Hematopoietic multipotent progenitor cell treated with erythropoietin and hydrocortisone succinate and interleukin-3 and kit ligand, for 4 days (in vitro differentiated cells): ENCODE measurements around the gene NPAS3.

ENCODE experiments used
- DNase-seq: peaks from one replicate; pipeline ENCODE4 v3.0.0-alpha.2; 2015

NPAS3 gene

DNA sequence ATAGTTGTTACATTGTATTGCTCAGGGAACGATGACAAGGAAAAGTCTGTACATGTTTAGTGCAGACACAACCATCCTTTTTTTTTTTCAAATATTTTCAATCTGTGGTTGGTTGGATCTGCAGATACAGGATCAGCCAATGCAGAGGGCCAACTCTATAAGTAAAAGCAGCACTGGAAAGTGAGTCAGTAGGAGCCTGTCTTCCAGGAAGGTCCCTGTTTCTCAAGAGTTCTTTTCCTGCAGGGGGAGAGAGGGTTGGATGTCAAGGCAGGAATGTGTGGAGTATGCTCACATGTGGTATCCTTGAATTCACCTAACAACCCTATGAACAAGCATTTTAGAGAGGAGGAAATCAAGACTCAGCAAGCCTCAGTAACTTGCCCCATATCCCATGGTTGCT is 409.1 kb downstream of the NPAS3 start:
- no peak for DNase-seq

DNA sequence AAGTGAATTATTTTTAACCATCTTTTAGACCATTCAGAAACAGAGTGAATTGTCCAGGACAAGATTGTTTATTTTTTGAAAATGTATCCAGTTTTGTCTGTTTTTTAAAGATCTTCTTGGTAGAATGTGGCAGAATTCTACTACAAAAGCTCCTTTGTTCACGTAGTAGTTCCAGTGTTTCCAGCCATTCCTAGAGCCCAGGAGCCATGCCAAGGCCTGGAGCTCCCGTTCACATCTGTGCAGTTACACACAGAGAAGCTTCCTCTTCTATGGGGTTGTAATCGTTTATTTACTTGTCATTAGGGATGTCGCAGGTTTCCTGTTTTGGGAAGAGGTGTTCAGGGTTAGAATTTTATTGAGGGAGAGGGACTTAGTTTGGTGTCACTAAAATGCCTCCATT is 409.8 kb downstream of the NPAS3 start:
- no peak for DNase-seq

- DNase-seq: no peak
These were observed 411.2 kb downstream of the NPAS3 start for GRCh38 chr14:33349871-33350270.

- DNase-seq: no peak
These were observed 411.8 kb downstream of the NPAS3 start for GRCh38 chr14:33350366-33350990.

DNA sequence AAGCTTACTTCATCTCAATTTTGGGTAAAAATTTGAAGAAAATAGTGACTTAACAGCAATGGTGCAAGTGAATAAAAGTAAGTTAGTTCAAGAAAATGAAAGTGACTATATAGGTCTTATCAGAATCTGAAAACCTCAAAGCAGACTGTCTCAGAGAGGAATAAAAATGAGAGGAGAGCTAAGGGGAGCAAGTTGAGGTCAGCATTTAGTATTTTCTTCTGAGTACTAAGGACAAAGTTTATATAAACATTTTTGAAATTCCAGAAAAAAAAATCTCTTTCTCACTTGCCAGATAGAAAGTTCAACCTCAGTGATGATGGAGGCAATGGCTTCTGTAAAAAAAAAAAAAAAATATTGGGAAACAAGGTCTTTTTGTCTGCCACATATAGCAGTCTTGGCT is 414.1 kb downstream of the NPAS3 start:
- DNase-seq: peak; percentile 13

- no peak for DNase-seq
These were observed 417.5 kb downstream of the NPAS3 start for GRCh38 chr14:33356181-33356580.

GRCh38 chr14:33357225-33358010 is 418.7 kb downstream of the NPAS3 start:
- DNase-seq: peak; percentile 62

DNA sequence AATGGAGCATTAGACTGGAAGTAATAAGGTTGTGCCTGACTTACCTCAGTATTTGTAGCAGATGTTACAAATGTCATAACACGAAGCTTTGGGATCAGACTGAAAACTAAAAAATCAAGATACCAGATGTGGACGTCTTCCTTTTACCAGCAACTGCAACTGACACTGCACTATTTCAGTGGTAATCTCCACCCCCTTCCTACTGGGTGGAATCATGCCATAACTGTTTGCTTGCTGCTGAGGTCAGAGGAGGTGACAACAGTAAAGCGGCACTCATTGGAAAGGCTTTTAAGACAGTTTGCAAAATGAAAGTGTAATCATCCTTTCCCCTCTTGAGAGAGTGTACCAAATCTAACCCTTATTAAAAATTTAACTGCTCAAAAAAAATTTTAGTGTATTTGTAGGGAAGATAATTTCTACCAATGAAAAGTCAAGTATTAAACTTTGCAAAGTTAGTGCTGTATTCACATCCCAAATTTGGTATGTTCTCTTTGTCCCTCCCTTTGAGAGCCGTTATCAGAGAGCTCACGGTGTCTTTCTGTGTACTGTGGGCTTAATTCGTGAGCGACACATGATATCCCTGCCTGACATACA is 420.7 kb downstream of the NPAS3 start:
- DNase-seq: peak; percentile 68

GRCh38 chr14:33362934-33363333 is 424.3 kb downstream of the NPAS3 start:
- no peak for DNase-seq

DNA sequence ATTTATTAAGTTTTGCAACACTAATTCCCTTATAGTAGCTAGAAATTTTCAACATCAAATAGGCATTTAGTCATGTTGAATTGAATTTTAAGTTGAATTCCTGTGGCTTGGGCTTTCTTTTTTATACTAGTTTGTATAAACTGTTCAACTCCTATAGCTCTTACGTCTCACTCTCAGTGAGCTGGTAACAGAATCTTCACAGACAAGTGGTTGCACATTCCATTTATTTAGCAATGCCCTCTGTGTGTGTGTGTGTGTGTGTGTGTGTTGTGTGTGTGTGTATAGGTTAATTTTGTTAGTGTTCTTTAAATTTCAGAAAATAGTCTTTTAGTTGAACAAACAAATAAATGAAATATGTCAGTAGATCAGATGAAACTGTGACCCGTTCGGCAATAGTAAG is 425.0 kb downstream of the NPAS3 start:
- no peak for DNase-seq

GRCh38 chr14:33364466-33364865 is 425.8 kb downstream of the NPAS3 start:
- DNase-seq: no peak

GRCh38 chr14:33369041-33369440 is 430.4 kb downstream of the NPAS3 start:
- no peak for DNase-seq

GRCh38 chr14:33369972-33370371 is 431.3 kb downstream of the NPAS3 start:
- peak; percentile 79 for DNase-seq

- peak; percentile 66 for DNase-seq
These were observed 431.7 kb downstream of the NPAS3 start for GRCh38 chr14:33370426-33370825.

- DNase-seq: no peak
These were observed 436.5 kb downstream of the NPAS3 start for GRCh38 chr14:33375196-33375595.

DNA sequence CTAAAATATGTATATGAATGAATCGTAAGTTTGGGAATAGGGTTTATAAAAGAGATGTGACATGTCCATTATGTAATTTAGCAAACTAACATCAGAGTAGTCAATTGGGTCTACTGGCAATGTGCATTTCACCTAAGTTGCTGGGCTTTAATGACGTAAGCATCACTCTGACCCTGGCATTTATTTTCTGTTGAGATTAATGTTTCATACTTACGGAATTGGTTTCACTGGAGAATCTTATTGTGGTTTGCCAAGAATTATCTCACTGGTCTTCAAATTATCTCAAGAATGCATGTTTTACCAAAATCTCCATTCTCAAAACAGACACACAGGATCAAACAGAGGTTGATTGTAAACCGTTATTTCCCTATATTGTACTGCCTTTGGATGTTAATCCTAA is 437.1 kb downstream of the NPAS3 start:
- DNase-seq: peak; percentile 5

GRCh38 chr14:33376510-33376909 is 437.8 kb downstream of the NPAS3 start:
- no peak for DNase-seq

DNA sequence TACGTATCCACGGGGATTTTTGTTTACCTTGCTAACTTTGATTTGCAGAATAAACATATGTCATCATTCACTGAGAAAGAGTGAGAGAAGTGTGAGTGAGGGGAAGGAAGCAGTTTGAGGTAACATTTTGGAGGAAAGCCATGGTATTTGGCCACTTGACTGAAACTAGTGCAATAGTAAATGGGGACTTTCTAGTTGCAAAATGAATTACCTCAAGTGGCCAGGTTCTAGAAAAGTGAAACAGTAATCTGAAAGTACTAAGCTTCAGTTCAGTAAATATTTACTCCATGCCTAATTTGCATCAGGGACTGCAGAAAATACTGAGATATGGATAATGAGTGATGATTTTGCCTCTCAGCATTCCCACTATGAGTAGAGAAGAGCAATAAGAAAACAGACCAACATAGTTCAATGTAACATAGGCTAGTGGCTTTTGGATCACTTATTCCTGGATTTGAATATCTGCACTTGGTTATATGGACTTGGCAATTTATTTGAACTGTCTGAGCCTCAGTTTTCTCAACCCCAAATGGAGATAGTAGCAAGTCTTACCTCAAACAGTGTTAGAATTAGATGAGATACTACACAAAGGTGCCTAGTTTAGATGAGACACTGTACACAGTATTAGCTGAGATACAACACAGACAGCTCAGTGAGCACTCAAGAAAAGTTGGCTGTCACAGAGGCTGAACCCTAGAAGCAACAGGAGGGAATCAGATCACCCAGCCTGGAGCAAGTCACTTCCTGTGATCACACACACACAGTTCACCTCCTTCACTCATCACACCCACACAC is 439.1 kb downstream of the NPAS3 start:
- no peak for DNase-seq

GRCh38 chr14:33381717-33382116 is 443.0 kb downstream of the NPAS3 start:
- no peak for DNase-seq

GRCh38 chr14:33386140-33386539 is 447.5 kb downstream of the NPAS3 start:
- DNase-seq: no peak

- DNase-seq: peak; percentile 29
These were observed 448.1 kb downstream of the NPAS3 start for GRCh38 chr14:33386781-33387180.

DNA sequence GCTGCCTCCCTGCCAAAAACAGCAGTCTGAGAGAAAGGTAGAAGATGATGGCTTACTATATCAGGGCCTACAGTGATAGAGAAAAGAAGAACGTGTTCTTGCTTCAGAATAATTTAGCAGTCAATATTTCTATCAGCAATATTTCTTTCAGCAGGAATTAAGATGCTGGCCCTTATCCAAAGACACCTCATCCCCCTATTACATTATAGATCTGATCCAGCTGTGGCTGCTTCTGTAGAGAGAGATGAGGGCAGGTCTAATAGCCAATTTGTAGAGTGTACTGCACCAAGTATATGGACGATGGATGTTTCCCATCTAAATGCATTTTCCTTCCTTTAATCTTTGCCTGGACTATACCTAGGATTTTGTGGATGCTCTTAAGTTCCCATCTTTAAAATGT is 451.7 kb downstream of the NPAS3 start:
- DNase-seq: no peak

- DNase-seq: no peak
These were observed 454.7 kb downstream of the NPAS3 start for GRCh38 chr14:33393231-33393894.
